WI38 (cell line): ENCODE results near the gene MIGA2.

Experiments
- H3K4me3 ChIP-seq: 2 replicates; pipeline ENCODE4 v1.5.1; 2011; ENCODE audit warnings: low read depth, mild to moderate bottlenecking, control low read depth, low read length
- CTCF ChIP-seq: IDR thresholded peaks from 2 replicates; pipeline ENCODE4 v1.5.1; 2012; ENCODE audit warnings: low read depth, mild to moderate bottlenecking, control low read depth, low read length

The MIGA2 gene

GRCh38 chr9:129060991-129061390 is 24.6 kb downstream of the MIGA2 start:
- no peak overlapping the region for H3K4me3 ChIP-seq
- no peak for TF ChIP-seq CTCF

GRCh38 chr9:129063061-129063460 is 26.6 kb downstream of the MIGA2 start:
- no peak overlapping the region for H3K4me3 ChIP-seq
- TF ChIP-seq CTCF, result no peak

GRCh38 chr9:129064499-129064908 is 28.1 kb downstream of the MIGA2 start:
- no peak for TF ChIP-seq CTCF
- no peak overlapping the region for H3K4me3 ChIP-seq

GRCh38 chr9:129068110-129068509 is 31.7 kb downstream of the MIGA2 start:
- H3K4me3 ChIP-seq, result no peak overlapping the region

GRCh38 chr9:129068990-129069861 is 32.8 kb downstream of the MIGA2 start:
- no peak overlapping the region for H3K4me3 ChIP-seq
- no peak for TF ChIP-seq CTCF

More at GRCh38 chr9:129068110-129068509, 31.7 kb downstream of the MIGA2 start:
- TF ChIP-seq CTCF, result no peak

- H3K4me3 ChIP-seq, result no peak overlapping the region
- TF ChIP-seq CTCF, result no peak
Measured at GRCh38 chr9:129069862-129070641, 33.6 kb downstream of the MIGA2 start.
